HG03469 (cell line): Measurements from ENCODE around the gene FXYD7.
"Not testable (repeated sequence)": the region's sequence is repeated elsewhere in the genome, so short reads cannot be mapped to it uniquely, and the experiment has no call there.

ENCODE experiments used
- ATAC-seq: cut with Tn5 transposase; IDR thresholded peaks from one replicate; pipeline ENCODE4 v1.9.1; 2021; ENCODE audit warnings: mild to moderate bottlenecking, moderate library complexity, moderate number of reproducible peaks; ENCODE audit not compliant: unreplicated experiment

The FXYD7 gene

GRCh38 chr19:35143231-35143715 is at the start of gene FXYD7:
FXYD7 (plus strand) TSS chr19:35143255; CDS start chr19:35143334, 79 bp downstream.
- ATAC-seq = no peak

- ATAC-seq = no peak
Observed at GRCh38 chr19:35093430-35093829, 49.6 kb upstream of the FXYD7 start.

- no peak for ATAC-seq
Observed at GRCh38 chr19:35093941-35094647, 49.0 kb upstream of the FXYD7 start.

GRCh38 chr19:35094656-35095055 is 48.4 kb upstream of the FXYD7 start:
- ATAC-seq = no peak

GRCh38 chr19:35095667-35096368 is 47.2 kb upstream of the FXYD7 start:
- ATAC-seq = no peak

GRCh38 chr19:35098413-35099049 is 44.5 kb upstream of the FXYD7 start:
- no peak for ATAC-seq

- no peak for ATAC-seq
Observed at GRCh38 chr19:35099155-35099896, 43.7 kb upstream of the FXYD7 start.

- no peak for ATAC-seq
Observed at GRCh38 chr19:35099897-35100275, 43.2 kb upstream of the FXYD7 start.

- ATAC-seq = no peak
Observed at GRCh38 chr19:35100588-35101533, 42.2 kb upstream of the FXYD7 start.

- not testable (repeated sequence) for ATAC-seq
Observed at GRCh38 chr19:35101949-35102348, 41.1 kb upstream of the FXYD7 start.

GRCh38 chr19:35103614-35104013 is 39.4 kb upstream of the FXYD7 start:
- not testable (repeated sequence) for ATAC-seq

- ATAC-seq = no peak
Observed at GRCh38 chr19:35104361-35104760, 38.7 kb upstream of the FXYD7 start.

GRCh38 chr19:35105047-35105410 is 38.0 kb upstream of the FXYD7 start:
- no peak for ATAC-seq

- ATAC-seq = no peak
Observed at GRCh38 chr19:35105411-35106290, 37.4 kb upstream of the FXYD7 start.

GRCh38 chr19:35106291-35106583 is 36.8 kb upstream of the FXYD7 start:
- no peak for ATAC-seq

GRCh38 chr19:35106898-35107541 is 36.0 kb upstream of the FXYD7 start:
- no peak for ATAC-seq

- ATAC-seq = no peak
Observed at GRCh38 chr19:35107545-35107944, 35.5 kb upstream of the FXYD7 start.

- ATAC-seq = no peak
Observed at GRCh38 chr19:35108730-35109129, 34.3 kb upstream of the FXYD7 start.
